ENCODE data around the gene MED13L. TPM values are rescaled to one million over a fixed set of nuclear protein-coding genes. Genes with fewer than 3 reads are reported as not detected.

MED13L gene
- total RNA-seq, 1 donor from 2014 or later, result 169 TPM

GRCh38 chr12:115966376-115966775, 311.1 kb downstream of the MED13L start:
- no peak for DNase-seq

GRCh38 chr12:115964626-115965025, 312.9 kb downstream of the MED13L start:
- DNase-seq, result no peak

GRCh38 chr12:115964214-115964613, 313.3 kb downstream of the MED13L start:
- DNase-seq, result no peak

GRCh38 chr12:115962216-115962615, 315.3 kb downstream of the MED13L start:
- DNase-seq, result no peak

- no peak for DNase-seq
Observed at GRCh38 chr12:115960868-115961802, 316.4 kb downstream of the MED13L start.

GRCh38 chr12:115957686-115958290, 319.7 kb downstream of the MED13L start:
- DNase-seq, result no peak

GRCh38 chr12:115956659-115957058, 320.8 kb downstream of the MED13L start:
- peak; percentile 11 for DNase-seq

- DNase-seq, result no peak
Observed at GRCh38 chr12:115956236-115956635, 321.3 kb downstream of the MED13L start.

- no peak for DNase-seq
Observed at GRCh38 chr12:115953450-115953849, 324.0 kb downstream of the MED13L start.

- no peak for DNase-seq
Observed at GRCh38 chr12:115953031-115953430, 324.5 kb downstream of the MED13L start.

GRCh38 chr12:115950959-115951358, 326.5 kb downstream of the MED13L start:
- no peak for DNase-seq

- no peak for DNase-seq
Observed at GRCh38 chr12:115949675-115950074, 327.8 kb downstream of the MED13L start.

GRCh38 chr12:115947696-115948062, 329.8 kb downstream of the MED13L start:
- DNase-seq, result no peak

- DNase-seq, result no peak
Observed at GRCh38 chr12:115946867-115947695, 330.4 kb downstream of the MED13L start.

- no peak for DNase-seq
Observed at GRCh38 chr12:115946092-115946491, 331.4 kb downstream of the MED13L start.

GRCh38 chr12:115945491-115945885, 332.0 kb downstream of the MED13L start:
- no peak for DNase-seq

GRCh38 chr12:115944837-115945490, 332.5 kb downstream of the MED13L start:
- DNase-seq, result no peak

- DNase-seq, result no peak
Observed at GRCh38 chr12:115944392-115944742, 333.1 kb downstream of the MED13L start.

- no peak for DNase-seq
Observed at GRCh38 chr12:115943630-115944391, 333.7 kb downstream of the MED13L start.

GRCh38 chr12:115943310-115943629, 334.2 kb downstream of the MED13L start:
- no peak for DNase-seq

GRCh38 chr12:115942346-115942745, 335.1 kb downstream of the MED13L start:
- no peak for DNase-seq

- DNase-seq, result no peak
Observed at GRCh38 chr12:115941362-115941761, 336.1 kb downstream of the MED13L start.

All from tongue (tissue), 2 donors.